Measurements from ENCODE around the gene APBA3.

APBA3 gene

GRCh38 chr19:3782903-3783302 lies 21.4 kb upstream of the APBA3 start:
- TF ChIP-seq CTCF (IDR thresholded peaks at IDR 0.05; ENCODE audit: insufficient read depth, low read depth, low read length, missing control alignments): no peak
- DNase-seq (ENCODE audit: low read depth): no peak
- no peak overlapping the region for H3K4me3 ChIP-seq (ENCODE audit: low read length)

GRCh38 chr19:3782330-3782729 lies 20.8 kb upstream of the APBA3 start:
- TF ChIP-seq CTCF (IDR thresholded peaks at IDR 0.05; ENCODE audit: insufficient read depth, low read depth, low read length, missing control alignments): no peak
- DNase-seq (ENCODE audit: low read depth): no peak
- H3K4me3 ChIP-seq (ENCODE audit: low read length): no peak overlapping the region

GRCh38 chr19:3781603-3782002 lies 20.1 kb upstream of the APBA3 start:
- DNase-seq (ENCODE audit: low read depth): no peak
- H3K4me3 ChIP-seq (ENCODE audit: low read length): no peak overlapping the region
- no peak for TF ChIP-seq CTCF (IDR thresholded peaks at IDR 0.05; ENCODE audit: insufficient read depth, low read depth, low read length, missing control alignments)

GRCh38 chr19:3780786-3781304 lies 19.4 kb upstream of the APBA3 start:
- no peak overlapping the region for H3K4me3 ChIP-seq (ENCODE audit: low read length)
- DNase-seq (ENCODE audit: low read depth): no peak
- no peak for TF ChIP-seq CTCF (IDR thresholded peaks at IDR 0.05; ENCODE audit: insufficient read depth, low read depth, low read length, missing control alignments)

GRCh38 chr19:3778899-3779723 lies 17.6 kb upstream of the APBA3 start:
- TF ChIP-seq CTCF (IDR thresholded peaks at IDR 0.05; ENCODE audit: insufficient read depth, low read depth, low read length, missing control alignments): no peak
- DNase-seq (ENCODE audit: low read depth): no peak
- no peak overlapping the region for H3K4me3 ChIP-seq (ENCODE audit: low read length)

GRCh38 chr19:3778104-3778867 lies 16.8 kb upstream of the APBA3 start:
- TF ChIP-seq CTCF (IDR thresholded peaks at IDR 0.05; ENCODE audit: insufficient read depth, low read depth, low read length, missing control alignments): no peak
- no peak overlapping the region for H3K4me3 ChIP-seq (ENCODE audit: low read length)
- no peak for DNase-seq (ENCODE audit: low read depth)

All from epithelial cell of esophagus (primary cell).